K562 (cell line): ENCODE results near the gene AJM1. TPM values are rescaled to one million over a fixed set of nuclear protein-coding genes. Genes with fewer than 3 reads are reported as not detected.

ENCODE experiments used
- CSDE1 ChIP-seq, 2 experiments: fragments of 450-650 bp; IDR thresholded peaks; 2 replicates each; pipeline ENCODE4 v1.6.1; 2016; ENCODE audit warnings: mild to moderate bottlenecking in 1 of 2
- RNF219 ChIP-seq: fragments of 250-450 bp; sonication (Bioruptor Pico); IDR thresholded peaks from 2 replicates; pipeline ENCODE4 v1.5.0; 2022; ENCODE audit warnings: mild to moderate bottlenecking
- SAFB2 ChIP-seq: fragments of 200-400 bp; formaldehyde crosslinking; IDR thresholded peaks from 2 replicates; pipeline ENCODE4 v1.6.1; 2018; ENCODE audit warnings: borderline replicate concordance, low read length, low read depth, moderate library complexity; ENCODE audit not compliant: severe bottlenecking
- ZC3H4 ChIP-seq: sonication (generic); formaldehyde crosslinking; IDR thresholded peaks from 2 replicates; pipeline ENCODE4 v1.9.0; 2021; ENCODE audit warnings: missing genetic modification reagents, borderline replicate concordance
- ZKSCAN1 ChIP-seq: fragments of 150-350 bp; IDR thresholded peaks from 2 replicates; pipeline ENCODE4 v1.6.1; 2016; ENCODE audit warnings: low read depth, low read length
- ZNF695 ChIP-seq: fragments of 450-650 bp; formaldehyde crosslinking; IDR thresholded peaks from 2 replicates; pipeline ENCODE4 v1.4.0; 2020; ENCODE audit warnings: mild to moderate bottlenecking, moderate library complexity
- ZNF707 ChIP-seq: fragments of 250-450 bp; sonication (Bioruptor Pico); conservative IDR thresholded peaks from 2 replicates; pipeline ENCODE4 v1.8.0; 2022; ENCODE audit warnings: inconsistent platforms, mild to moderate bottlenecking, moderate library complexity
- polyA plus RNA-seq, 8 experiments: library from polyadenylated mRNA; depleted of rRNA in 4 of 8; stranded (reverse) in 5 of 8; unstranded in 3 of 8; fragments of >200 nt; fragmentation: Nextera tagmentation in 2 of 8; fragmentation: Illumina TruSeq in 1 of 8; extraction: Ambion mirVana in 2 of 8; extraction: Trizol in 1 of 8; gene quantifications; 2 replicates each; pipeline versions ENCODE4 v1.2.1 to v1.2.3, GENCODE V29; 2011 to 2014; ENCODE audit warnings: inconsistent platforms in 1 of 8, missing spikeins in 1 of 8
- total RNA-seq, 7 experiments: library from RNA; depleted of rRNA in 6 of 7; stranded (reverse); fragments of >200 nt in 6 of 7; fragmentation: Illumina TruSeq in 2 of 7; extraction: Trizol in 2 of 7; gene quantifications; 2 replicates each; pipeline versions ENCODE4 v1.2.1 to v1.2.3, GENCODE V29; 2011 to 2021; ENCODE audit warnings: low replicate concordance in 1 of 7
- TF ChIP-seq, protein P1 (sequence below): fragments of 450-650 bp; IDR thresholded peaks from 2 replicates; pipeline ENCODE4 v1.6.1; 2016; ENCODE audit warnings: mild to moderate bottlenecking, moderate library complexity
- TF ChIP-seq, protein P2 (sequence below): fragments of 250-450 bp; sonication (Bioruptor Pico); IDR thresholded peaks from 2 replicates; pipeline ENCODE4 v1.4.0; 2020; ENCODE audit warnings: mild to moderate bottlenecking, moderate library complexity

The AJM1 gene
- total and polyA plus RNA-seq, 9 of the 15 experiments (the other 6 are each of a cell fraction or from before 2014, with no cell fraction given) = 0.01 to 3.7 (median 0.65) TPM; not detected in 1

DNA sequence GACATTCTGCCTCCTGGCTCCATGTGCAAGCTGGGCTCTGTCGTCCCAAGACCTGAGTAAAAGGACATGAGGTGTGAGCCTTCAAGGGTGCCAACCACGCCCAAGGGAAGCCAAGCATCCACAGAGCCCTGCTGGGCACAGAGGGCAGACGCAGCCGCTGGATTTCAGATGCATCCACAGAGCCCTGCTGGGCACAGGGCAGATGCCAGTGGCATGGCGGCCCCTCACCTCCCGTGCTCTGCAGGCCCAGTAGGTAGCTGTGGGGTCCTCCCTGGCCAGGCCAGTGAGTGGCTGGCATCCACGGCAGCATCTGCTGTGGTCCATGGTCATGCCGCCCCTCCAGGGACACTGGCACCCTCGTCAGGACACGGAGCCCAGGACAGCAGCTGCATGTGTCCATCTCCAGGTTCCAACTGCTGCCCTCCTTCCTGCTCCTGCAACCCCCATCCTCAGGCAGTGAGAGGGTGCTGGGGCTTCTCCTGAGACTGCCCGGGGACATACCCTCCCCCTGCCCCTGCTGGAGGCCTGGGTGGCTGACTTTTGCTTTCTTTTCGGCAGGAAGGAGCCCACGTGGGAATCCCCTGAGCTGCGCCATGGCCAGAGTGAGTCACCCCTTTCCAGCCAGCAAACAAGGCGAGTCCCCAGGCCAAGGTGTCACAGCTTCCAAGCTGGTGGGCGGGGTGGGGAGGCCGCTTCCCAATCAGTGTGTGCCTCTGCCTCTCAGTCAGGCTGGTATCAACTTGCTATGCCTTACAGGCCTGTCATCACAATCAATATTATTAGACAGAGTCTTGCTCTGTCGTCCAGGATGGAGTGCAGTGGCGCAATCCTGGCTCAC lies 40.0 kb downstream of the AJM1 start (continued):
- TF ChIP-seq SAFB2 (no peak), CSDE1 (IDR thresholded peaks at IDR 0.05) (no peak), ZNF695 (CRISPR knock-in tag) (no peak), ZNF707 (CRISPR knock-in tag) (no peak), ZKSCAN1 (no peak), ZC3H4 (CRISPR knock-in tag) (no peak), RNF219 (CRISPR knock-in tag) (no peak)
- TF ChIP-seq, protein P1, sequence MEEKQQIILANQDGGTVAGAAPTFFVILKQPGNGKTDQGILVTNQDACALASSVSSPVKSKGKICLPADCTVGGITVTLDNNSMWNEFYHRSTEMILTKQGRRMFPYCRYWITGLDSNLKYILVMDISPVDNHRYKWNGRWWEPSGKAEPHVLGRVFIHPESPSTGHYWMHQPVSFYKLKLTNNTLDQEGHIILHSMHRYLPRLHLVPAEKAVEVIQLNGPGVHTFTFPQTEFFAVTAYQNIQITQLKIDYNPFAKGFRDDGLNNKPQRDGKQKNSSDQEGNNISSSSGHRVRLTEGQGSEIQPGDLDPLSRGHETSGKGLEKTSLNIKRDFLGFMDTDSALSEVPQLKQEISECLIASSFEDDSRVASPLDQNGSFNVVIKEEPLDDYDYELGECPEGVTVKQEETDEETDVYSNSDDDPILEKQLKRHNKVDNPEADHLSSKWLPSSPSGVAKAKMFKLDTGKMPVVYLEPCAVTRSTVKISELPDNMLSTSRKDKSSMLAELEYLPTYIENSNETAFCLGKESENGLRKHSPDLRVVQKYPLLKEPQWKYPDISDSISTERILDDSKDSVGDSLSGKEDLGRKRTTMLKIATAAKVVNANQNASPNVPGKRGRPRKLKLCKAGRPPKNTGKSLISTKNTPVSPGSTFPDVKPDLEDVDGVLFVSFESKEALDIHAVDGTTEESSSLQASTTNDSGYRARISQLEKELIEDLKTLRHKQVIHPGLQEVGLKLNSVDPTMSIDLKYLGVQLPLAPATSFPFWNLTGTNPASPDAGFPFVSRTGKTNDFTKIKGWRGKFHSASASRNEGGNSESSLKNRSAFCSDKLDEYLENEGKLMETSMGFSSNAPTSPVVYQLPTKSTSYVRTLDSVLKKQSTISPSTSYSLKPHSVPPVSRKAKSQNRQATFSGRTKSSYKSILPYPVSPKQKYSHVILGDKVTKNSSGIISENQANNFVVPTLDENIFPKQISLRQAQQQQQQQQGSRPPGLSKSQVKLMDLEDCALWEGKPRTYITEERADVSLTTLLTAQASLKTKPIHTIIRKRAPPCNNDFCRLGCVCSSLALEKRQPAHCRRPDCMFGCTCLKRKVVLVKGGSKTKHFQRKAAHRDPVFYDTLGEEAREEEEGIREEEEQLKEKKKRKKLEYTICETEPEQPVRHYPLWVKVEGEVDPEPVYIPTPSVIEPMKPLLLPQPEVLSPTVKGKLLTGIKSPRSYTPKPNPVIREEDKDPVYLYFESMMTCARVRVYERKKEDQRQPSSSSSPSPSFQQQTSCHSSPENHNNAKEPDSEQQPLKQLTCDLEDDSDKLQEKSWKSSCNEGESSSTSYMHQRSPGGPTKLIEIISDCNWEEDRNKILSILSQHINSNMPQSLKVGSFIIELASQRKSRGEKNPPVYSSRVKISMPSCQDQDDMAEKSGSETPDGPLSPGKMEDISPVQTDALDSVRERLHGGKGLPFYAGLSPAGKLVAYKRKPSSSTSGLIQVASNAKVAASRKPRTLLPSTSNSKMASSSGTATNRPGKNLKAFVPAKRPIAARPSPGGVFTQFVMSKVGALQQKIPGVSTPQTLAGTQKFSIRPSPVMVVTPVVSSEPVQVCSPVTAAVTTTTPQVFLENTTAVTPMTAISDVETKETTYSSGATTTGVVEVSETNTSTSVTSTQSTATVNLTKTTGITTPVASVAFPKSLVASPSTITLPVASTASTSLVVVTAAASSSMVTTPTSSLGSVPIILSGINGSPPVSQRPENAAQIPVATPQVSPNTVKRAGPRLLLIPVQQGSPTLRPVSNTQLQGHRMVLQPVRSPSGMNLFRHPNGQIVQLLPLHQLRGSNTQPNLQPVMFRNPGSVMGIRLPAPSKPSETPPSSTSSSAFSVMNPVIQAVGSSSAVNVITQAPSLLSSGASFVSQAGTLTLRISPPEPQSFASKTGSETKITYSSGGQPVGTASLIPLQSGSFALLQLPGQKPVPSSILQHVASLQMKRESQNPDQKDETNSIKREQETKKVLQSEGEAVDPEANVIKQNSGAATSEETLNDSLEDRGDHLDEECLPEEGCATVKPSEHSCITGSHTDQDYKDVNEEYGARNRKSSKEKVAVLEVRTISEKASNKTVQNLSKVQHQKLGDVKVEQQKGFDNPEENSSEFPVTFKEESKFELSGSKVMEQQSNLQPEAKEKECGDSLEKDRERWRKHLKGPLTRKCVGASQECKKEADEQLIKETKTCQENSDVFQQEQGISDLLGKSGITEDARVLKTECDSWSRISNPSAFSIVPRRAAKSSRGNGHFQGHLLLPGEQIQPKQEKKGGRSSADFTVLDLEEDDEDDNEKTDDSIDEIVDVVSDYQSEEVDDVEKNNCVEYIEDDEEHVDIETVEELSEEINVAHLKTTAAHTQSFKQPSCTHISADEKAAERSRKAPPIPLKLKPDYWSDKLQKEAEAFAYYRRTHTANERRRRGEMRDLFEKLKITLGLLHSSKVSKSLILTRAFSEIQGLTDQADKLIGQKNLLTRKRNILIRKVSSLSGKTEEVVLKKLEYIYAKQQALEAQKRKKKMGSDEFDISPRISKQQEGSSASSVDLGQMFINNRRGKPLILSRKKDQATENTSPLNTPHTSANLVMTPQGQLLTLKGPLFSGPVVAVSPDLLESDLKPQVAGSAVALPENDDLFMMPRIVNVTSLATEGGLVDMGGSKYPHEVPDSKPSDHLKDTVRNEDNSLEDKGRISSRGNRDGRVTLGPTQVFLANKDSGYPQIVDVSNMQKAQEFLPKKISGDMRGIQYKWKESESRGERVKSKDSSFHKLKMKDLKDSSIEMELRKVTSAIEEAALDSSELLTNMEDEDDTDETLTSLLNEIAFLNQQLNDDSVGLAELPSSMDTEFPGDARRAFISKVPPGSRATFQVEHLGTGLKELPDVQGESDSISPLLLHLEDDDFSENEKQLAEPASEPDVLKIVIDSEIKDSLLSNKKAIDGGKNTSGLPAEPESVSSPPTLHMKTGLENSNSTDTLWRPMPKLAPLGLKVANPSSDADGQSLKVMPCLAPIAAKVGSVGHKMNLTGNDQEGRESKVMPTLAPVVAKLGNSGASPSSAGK = peak; percentile 40; the same call in 1 of the 2 replicates
- TF ChIP-seq, protein P2, sequence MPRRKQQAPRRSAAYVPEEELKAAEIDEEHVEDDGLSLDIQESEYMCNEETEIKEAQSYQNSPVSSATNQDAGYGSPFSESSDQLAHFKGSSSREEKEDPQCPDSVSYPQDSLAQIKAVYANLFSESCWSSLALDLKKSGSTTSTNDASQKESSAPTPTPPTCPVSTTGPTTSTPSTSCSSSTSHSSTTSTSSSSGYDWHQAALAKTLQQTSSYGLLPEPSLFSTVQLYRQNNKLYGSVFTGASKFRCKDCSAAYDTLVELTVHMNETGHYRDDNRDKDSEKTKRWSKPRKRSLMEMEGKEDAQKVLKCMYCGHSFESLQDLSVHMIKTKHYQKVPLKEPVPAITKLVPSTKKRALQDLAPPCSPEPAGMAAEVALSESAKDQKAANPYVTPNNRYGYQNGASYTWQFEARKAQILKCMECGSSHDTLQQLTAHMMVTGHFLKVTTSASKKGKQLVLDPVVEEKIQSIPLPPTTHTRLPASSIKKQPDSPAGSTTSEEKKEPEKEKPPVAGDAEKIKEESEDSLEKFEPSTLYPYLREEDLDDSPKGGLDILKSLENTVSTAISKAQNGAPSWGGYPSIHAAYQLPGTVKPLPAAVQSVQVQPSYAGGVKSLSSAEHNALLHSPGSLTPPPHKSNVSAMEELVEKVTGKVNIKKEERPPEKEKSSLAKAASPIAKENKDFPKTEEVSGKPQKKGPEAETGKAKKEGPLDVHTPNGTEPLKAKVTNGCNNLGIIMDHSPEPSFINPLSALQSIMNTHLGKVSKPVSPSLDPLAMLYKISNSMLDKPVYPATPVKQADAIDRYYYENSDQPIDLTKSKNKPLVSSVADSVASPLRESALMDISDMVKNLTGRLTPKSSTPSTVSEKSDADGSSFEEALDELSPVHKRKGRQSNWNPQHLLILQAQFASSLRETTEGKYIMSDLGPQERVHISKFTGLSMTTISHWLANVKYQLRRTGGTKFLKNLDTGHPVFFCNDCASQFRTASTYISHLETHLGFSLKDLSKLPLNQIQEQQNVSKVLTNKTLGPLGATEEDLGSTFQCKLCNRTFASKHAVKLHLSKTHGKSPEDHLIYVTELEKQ (CRISPR knock-in tag) = no peak
